Neural cell (in vitro differentiated cells): ENCODE data around the gene HIC1.

Experiments
- CTCF ChIP-seq: fragments of 450-650 bp; IDR thresholded peaks from 2 replicates; pipeline ENCODE4 v1.5.1; 2014; ENCODE audit warnings: antibody characterized with exemption, mild to moderate bottlenecking, moderate library complexity; ENCODE audit not compliant: poor library complexity, severe bottlenecking
- SMC3 ChIP-seq: fragments of 450-650 bp; conservative IDR thresholded peaks from 2 replicates; pipeline ENCODE4 v1.6.1; 2014; ENCODE audit warnings: antibody characterized with exemption, mild to moderate bottlenecking, moderate library complexity; ENCODE audit not compliant: poor library complexity

GRCh38 chr17:2063261-2064146 lies 8.6 kb downstream of the HIC1 start:
- no peak for TF ChIP-seq SMC3
- no peak for TF ChIP-seq CTCF
